GM18499 (cell line): Measurements from ENCODE around the gene CCDC154.

Source experiments
- ATAC-seq: cut with Tn5 transposase; IDR thresholded peaks from one replicate; pipeline ENCODE4 v1.9.1; 2021; ENCODE audit warnings: moderate number of reproducible peaks; ENCODE audit not compliant: insufficient read depth, unreplicated experiment

Gene CCDC154

GRCh38 chr16:1398351-1398750 is 46.0 kb downstream of the CCDC154 start:
- ATAC-seq, result no peak

- no peak for ATAC-seq
These were observed 46.6 kb downstream of the CCDC154 start for GRCh38 chr16:1397779-1398178.

- ATAC-seq, result no peak
These were observed 48.8 kb downstream of the CCDC154 start for GRCh38 chr16:1395444-1396031.

DNA sequence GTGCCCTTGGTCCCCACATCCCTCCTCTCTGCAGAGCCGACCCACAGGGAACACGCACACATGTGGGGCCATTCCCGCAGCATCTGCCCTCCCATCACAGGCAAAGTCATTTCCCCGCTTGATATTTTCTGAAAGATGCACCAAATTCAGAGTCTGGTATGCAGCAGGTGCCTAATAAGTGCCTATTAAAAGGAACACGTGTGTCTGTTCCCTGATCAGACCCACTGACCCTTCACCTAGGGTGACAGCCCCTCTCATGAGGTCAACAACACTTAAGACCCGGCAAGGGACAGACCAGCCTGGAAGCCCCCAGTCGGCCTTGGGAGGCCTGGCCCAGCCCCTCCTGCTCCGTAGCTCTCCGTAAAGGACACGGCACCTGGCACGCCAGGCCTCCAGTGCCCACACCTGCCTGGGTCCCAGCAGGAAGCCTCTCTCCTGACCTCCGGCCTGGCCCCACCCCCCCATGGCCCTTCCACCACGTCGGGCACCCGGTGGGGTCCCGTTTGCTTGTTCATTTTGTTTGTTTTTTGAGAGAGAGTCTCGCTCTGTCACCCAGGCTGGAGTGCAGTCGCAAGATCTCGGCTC is 49.9 kb downstream of the CCDC154 start:
- no peak for ATAC-seq

GRCh38 chr16:1393613-1394176 is 50.7 kb downstream of the CCDC154 start:
- no peak for ATAC-seq

DNA sequence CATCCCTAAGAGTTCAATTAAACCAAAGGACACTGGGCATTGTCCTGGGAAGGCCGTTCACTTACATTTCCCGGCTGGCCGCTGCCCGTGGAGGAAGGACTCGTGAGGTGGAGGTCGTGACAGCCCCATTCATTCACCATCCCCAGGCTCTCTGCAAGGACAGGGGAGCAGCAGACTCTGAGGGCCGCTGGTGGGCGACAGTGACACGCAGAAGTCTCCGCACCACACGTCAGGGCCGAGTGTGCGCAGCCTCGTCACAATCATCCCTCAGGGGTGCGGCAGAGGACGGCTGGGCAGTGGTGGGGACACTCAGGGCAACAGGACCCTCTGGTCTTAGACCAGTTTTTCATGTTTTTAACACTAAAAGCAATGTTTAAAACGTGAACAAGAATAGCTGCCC is 51.5 kb downstream of the CCDC154 start:
- ATAC-seq, result no peak

DNA sequence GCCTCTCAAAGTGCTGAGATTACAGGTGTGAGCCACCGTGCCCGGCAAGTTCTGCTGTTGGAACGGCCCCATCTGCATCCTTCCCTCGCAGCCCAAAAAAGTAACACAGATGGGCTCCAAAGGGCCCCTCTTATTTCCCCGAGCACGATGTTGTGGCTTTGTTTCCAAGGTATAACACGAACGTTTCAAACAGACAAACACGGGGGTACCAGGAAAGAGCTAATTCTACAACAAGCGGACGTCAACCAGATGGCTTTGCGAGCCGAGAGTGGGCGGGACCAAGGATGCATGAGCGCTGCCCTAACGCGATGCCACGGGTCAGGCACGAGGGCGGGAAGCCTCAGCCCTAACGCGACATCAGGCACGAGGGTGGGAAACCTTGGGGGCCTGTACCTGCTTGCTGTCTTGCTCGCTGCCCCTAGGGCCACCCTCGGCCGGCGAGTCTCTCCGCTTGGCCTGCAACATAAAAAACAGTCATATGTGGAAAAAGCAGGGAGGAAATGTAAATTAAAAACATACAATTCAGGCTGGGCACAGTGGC is 54.0 kb downstream of the CCDC154 start:
- ATAC-seq, result no peak

- ATAC-seq, result no peak
These were observed 54.6 kb downstream of the CCDC154 start for GRCh38 chr16:1389762-1390161.

GRCh38 chr16:1387331-1387730 is 57.0 kb downstream of the CCDC154 start:
- no peak for ATAC-seq

DNA sequence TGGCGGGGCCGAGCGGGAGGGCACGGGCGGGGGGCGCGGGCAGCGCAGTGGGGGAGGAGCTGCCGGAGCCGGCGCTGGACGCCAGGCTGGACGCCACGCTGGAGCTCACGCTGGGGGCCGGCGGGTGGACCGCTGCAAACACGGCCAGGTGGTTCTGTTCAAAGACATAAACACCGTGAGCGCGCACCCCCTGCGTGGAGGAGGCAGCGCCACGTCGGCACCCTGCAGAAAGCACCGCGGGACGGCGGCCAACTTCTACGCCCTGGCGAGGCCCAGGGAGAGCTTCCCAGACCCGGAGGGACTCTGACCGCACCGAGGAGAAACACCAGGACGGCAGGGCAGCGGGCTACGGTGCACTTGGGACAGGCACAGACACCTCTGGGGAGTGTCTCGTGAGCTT is 59.1 kb downstream of the CCDC154 start:
- no peak for ATAC-seq
